Measurements from ENCODE around the gene CPSF4. TPM values are rescaled to one million over a fixed set of nuclear protein-coding genes. Genes with fewer than 3 reads are reported as not detected.
"Not testable (repeated sequence)": the region's sequence is repeated elsewhere in the genome, so short reads cannot be mapped to it uniquely, and the experiment has no call there.

Gene CPSF4
- polyA plus RNA-seq, 3 donors: 11.6 to 56.3 (median 12.3) TPM

DNA sequence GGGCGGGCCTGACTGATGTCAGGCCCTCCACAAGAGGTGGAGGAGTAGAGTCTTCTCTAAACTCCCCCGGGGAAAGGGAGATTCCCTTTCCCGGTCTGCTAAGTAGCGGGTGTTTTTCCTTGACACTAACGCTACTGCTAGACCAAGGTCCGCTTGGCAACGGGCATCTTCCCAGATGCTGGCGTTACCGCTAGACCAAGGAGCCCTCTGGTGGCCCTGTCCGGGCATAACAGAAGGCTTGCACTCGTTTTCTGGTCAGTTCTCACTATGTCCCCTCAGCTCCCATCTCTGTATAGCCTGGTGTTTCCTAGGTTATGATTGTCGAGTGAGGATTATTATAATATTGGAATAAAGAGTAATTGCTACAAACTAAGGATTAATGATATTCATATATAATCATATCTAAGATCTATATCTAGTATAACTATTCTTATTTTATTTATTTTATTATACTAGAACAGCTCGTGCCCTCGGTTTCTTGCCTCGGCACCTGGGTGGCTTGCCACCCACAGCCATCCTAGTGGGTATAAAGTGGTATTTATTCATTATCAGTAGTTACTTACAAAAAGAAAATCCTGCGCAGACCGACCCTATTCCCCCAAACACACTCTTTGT, 23.1 kb upstream of the CPSF4 start:
- H3K4me3 ChIP-seq (replicated peaks in 1 of 3; ENCODE audit: low read depth in 2 of 3, low read length in 3 of 3); H3K9ac ChIP-seq (ENCODE audit: insufficient read depth, low read length, poor library complexity, severe bottlenecking); H3K79me2 ChIP-seq (ENCODE audit: insufficient read depth, low read length); H3K9me3 Mint-ChIP-seq; H3K27ac Mint-ChIP-seq; H3K4me1 ChIP-seq (ENCODE audit: control insufficient read depth in 1 of 2, insufficient read depth in 2 of 2, low read length in 2 of 2); H3K9me3 ChIP-seq (replicated peaks in 1 of 2; ENCODE audit: control insufficient read depth in 1 of 2, insufficient read depth in 1 of 2, low read length in 2 of 2); H2AFZ ChIP-seq (ENCODE audit: insufficient read depth, low read depth, low read length, poor library complexity, severe bottlenecking); H3K4me1 Mint-ChIP-seq; H3K4me2 ChIP-seq (replicated peaks; ENCODE audit: extremely low read depth, low read length, poor library complexity, severe bottlenecking); intact Hi-C loops (cut with micrococcal nuclease); H3K27me3 ChIP-seq (ENCODE audit: control insufficient read depth in 2 of 2, insufficient read depth in 2 of 2, low read length in 2 of 2); H3K27me3 Mint-ChIP-seq (ENCODE audit: low read depth in 3 of 3); H3K4me3 Mint-ChIP-seq; H3K27ac ChIP-seq (ENCODE audit: low read depth in 1 of 2, low read length in 2 of 2): not testable (repeated sequence)
- 93% methylated on average over 6 of the region's 17 CpGs for WGBS (ENCODE audit: insufficient coverage)
- Histone ChIP-seq H3K36me3 (replicated peaks in 1 of 2; ENCODE audit: control insufficient read depth in 1 of 2, insufficient read depth in 2 of 2, low read length in 2 of 2) (peaks cover 88 to 99% of the 10 kb centered on the region in 2 donors), H4K20me1 (ENCODE audit: insufficient read depth, low read length) (peaks cover 42% of the 10 kb centered on the region)
- H3K36me3 Mint-ChIP-seq: peaks cover 81 to 95% of the 10 kb centered on the region in 2 donors
- peak in 2 of 3 donors; percentile 19 to 20 for DNase-seq
- peak; percentile 75 for TF ChIP-seq CTCF (IDR thresholded peaks at IDR 0.05)

- no peak overlapping the region for H3K27ac ChIP-seq (ENCODE audit: low read depth in 1 of 2, low read length in 2 of 2)
- no peak overlapping the region for H2AFZ ChIP-seq (ENCODE audit: insufficient read depth, low read depth, low read length, poor library complexity, severe bottlenecking)
- WGBS (ENCODE audit: insufficient coverage): 100% methylated on average over 8 of the region's 9 CpGs
- no peak for TF ChIP-seq CTCF (IDR thresholded peaks at IDR 0.05)
- Mint-ChIP-seq H3K27ac (peak overlapping the region in 2 of 7 donors; percentile 4 to 13), H3K9me3 (peaks cover 0 to 5% (median 2%) of the 10 kb centered on the region in 7 donors), H3K36me3 (peaks cover 71 to 88% of the 10 kb centered on the region in 2 donors), H3K4me1 (no peaks in the 10 kb centered on the region), H3K4me3 (no peak overlapping the region), H3K27me3 (ENCODE audit: low read depth in 3 of 3) (peaks cover 0 to 2% (median 0%) of the 10 kb centered on the region in 3 donors)
- intact Hi-C loops (cut with micrococcal nuclease): no loop called here
- no peak overlapping the region for H3K4me3 ChIP-seq (replicated peaks in 1 of 3; ENCODE audit: low read depth in 2 of 3, low read length in 3 of 3)
- no peaks in the 10 kb centered on the region for H3K4me1 ChIP-seq (ENCODE audit: control insufficient read depth in 1 of 2, insufficient read depth in 2 of 2, low read length in 2 of 2)
- H4K20me1 ChIP-seq (ENCODE audit: insufficient read depth, low read length): peaks cover 34% of the 10 kb centered on the region
- no peaks in the 10 kb centered on the region for H3K79me2 ChIP-seq (ENCODE audit: insufficient read depth, low read length)
- no peak overlapping the region for H3K4me2 ChIP-seq (replicated peaks; ENCODE audit: extremely low read depth, low read length, poor library complexity, severe bottlenecking)
- H3K27me3 ChIP-seq (ENCODE audit: control insufficient read depth in 2 of 2, insufficient read depth in 2 of 2, low read length in 2 of 2): no peaks in the 10 kb centered on the region
- no peak for DNase-seq
- peaks cover 72 to 97% of the 10 kb centered on the region in 2 donors for H3K36me3 ChIP-seq (replicated peaks in 1 of 2; ENCODE audit: control insufficient read depth in 1 of 2, insufficient read depth in 2 of 2, low read length in 2 of 2)
- no peaks in the 10 kb centered on the region for H3K9me3 ChIP-seq (replicated peaks in 1 of 2; ENCODE audit: control insufficient read depth in 1 of 2, insufficient read depth in 1 of 2, low read length in 2 of 2)
- H3K9ac ChIP-seq (ENCODE audit: insufficient read depth, low read length, poor library complexity, severe bottlenecking): no peak overlapping the region
These were observed 20.5 kb upstream of the CPSF4 start for GRCh38 chr7:99418260-99418659.
